IMR-90 (cell line): ENCODE results near the gene DUSP3. TPM values are rescaled to one million over a fixed set of nuclear protein-coding genes. Genes with fewer than 3 reads are reported as not detected.

Experiments
- ATAC-seq: fragments of 200-7000 bp; cut with Tn5 transposase; 2 replicates; pipeline ENCODE4 v1.9.1; 2020; ENCODE audit warnings: low read depth, mild to moderate bottlenecking, moderate library complexity
- BruUV-seq: library from RNA; stranded (reverse); fragments of 400-500 nt; replicated peaks from 2 replicates; lab custom pipeline; 2021; lab: Mats Ljungman, UMichigan
- CTCF ChIA-PET: fragments of 300-600 bp; formaldehyde crosslinking; extraction: SDS; loops from one replicate; lab custom pipeline; 2021; ENCODE audit warnings: antibody characterized with exemption; lab: Yijun Ruan, JAX
- POLR2A ChIA-PET: fragments of 300-600 bp; sonication (Branson Sonifier 250); formaldehyde crosslinking; loops from one replicate; lab custom pipeline; 2022; ENCODE audit warnings: antibody characterized with exemption; ENCODE audit not compliant: unreplicated experiment; lab: Charles Lee
- DNase-seq: peaks from one replicate; pipeline ENCODE4 v3.0.0; 2013
- H2AFZ ChIP-seq: replicated peaks from 2 replicates; pipeline ENCODE3; 2013; ENCODE audit warnings: low read length, mild to moderate bottlenecking; ENCODE audit not compliant: poor library complexity
- H2AK5ac ChIP-seq: 2 replicates; pipeline ENCODE4 v1.6.1; 2013; ENCODE audit warnings: low read depth, low read length, inconsistent platforms
- H2AK9ac ChIP-seq: replicated peaks from 2 replicates; pipeline ENCODE3; 2013; ENCODE audit warnings: mild to moderate bottlenecking, low read depth, low read length, moderate library complexity; ENCODE audit not compliant: poor library complexity
- H2BK120ac ChIP-seq: 2 replicates; pipeline ENCODE4 v1.6.1; 2013; ENCODE audit warnings: low read depth, low read length, inconsistent platforms
- H2BK15ac ChIP-seq: 3 replicates; pipeline ENCODE4 v1.6.1; 2013; ENCODE audit warnings: low read depth, low read length, inconsistent platforms
- H2BK20ac ChIP-seq: 2 replicates; pipeline ENCODE4 v1.6.1; 2013; ENCODE audit warnings: low read depth, mild to moderate bottlenecking, inconsistent platforms, low read length, moderate library complexity
- H2BK5ac ChIP-seq: 2 replicates; pipeline ENCODE4 v1.6.1; 2013; ENCODE audit warnings: mild to moderate bottlenecking, low read depth, low read length, inconsistent platforms; ENCODE audit not compliant: poor library complexity, severe bottlenecking
- H3K14ac ChIP-seq: replicated peaks from 2 replicates; pipeline ENCODE4 v1.6.1; 2013; ENCODE audit warnings: low read depth, low read length, inconsistent platforms
- H3K18ac ChIP-seq: 2 replicates; pipeline ENCODE4 v1.6.1; 2013; ENCODE audit warnings: low read depth, low read length, control low read depth
- H3K23ac ChIP-seq: 2 replicates; pipeline ENCODE4 v1.6.1; 2013; ENCODE audit warnings: low read depth, low read length, inconsistent platforms
- H3K27ac ChIP-seq: 2 replicates; pipeline ENCODE4 v1.5.1; 2013; ENCODE audit warnings: mild to moderate bottlenecking, control low read depth, low read length; ENCODE audit not compliant: insufficient read depth
- H3K27me3 ChIP-seq: 2 replicates; pipeline ENCODE4 v1.6.1; 2013; ENCODE audit warnings: low read length; ENCODE audit not compliant: control insufficient read depth, insufficient read depth
- H3K36me3 ChIP-seq: 2 replicates; pipeline ENCODE4 v1.6.1; 2013; ENCODE audit warnings: low read length, mixed read lengths; ENCODE audit not compliant: control insufficient read depth, insufficient read depth
- H3K4ac ChIP-seq: 2 replicates; pipeline ENCODE4 v1.6.1; 2013; ENCODE audit warnings: low read depth, low read length, inconsistent platforms
- H3K4me1 ChIP-seq: 2 replicates; pipeline ENCODE4 v1.6.1; 2013; ENCODE audit warnings: low read length, mixed read lengths; ENCODE audit not compliant: control insufficient read depth, insufficient read depth
- H3K4me2 ChIP-seq: 2 replicates; pipeline ENCODE4 v1.6.1; 2013; ENCODE audit warnings: low read depth, mild to moderate bottlenecking, control low read depth, low read length, moderate library complexity
- H3K4me3 ChIP-seq: 2 replicates; pipeline ENCODE4 v1.5.1; 2013; ENCODE audit warnings: low read depth, mild to moderate bottlenecking, control low read depth, low read length, moderate library complexity; ENCODE audit not compliant: insufficient read depth
- H3K56ac ChIP-seq: 2 replicates; pipeline ENCODE4 v1.6.1; 2013; ENCODE audit warnings: low read length, inconsistent platforms; ENCODE audit not compliant: insufficient read depth; ENCODE audit errors: extremely low read depth
- H3K79me1 ChIP-seq, 2 experiments: 2 replicates each; pipeline ENCODE4 v1.6.1; 2013; ENCODE audit warnings: low read length in 2 of 2, inconsistent platforms in 1 of 2, low read depth in 1 of 2
- H3K9ac ChIP-seq: 2 replicates; pipeline ENCODE4 v1.6.1; 2013; ENCODE audit warnings: low read depth, low read length, control low read depth
- H3K9me1 ChIP-seq: 2 replicates; pipeline ENCODE4 v1.6.1; 2013; ENCODE audit warnings: low read length, inconsistent platforms; ENCODE audit not compliant: insufficient read depth
- H3K9me3 ChIP-seq: 2 replicates; pipeline ENCODE4 v1.6.1; 2013; ENCODE audit warnings: low read length; ENCODE audit not compliant: control insufficient read depth, insufficient read depth
- H4K20me1 ChIP-seq: 2 replicates; pipeline ENCODE4 v1.6.1; 2013; ENCODE audit warnings: low read length, inconsistent platforms; ENCODE audit not compliant: insufficient read depth
- H4K5ac ChIP-seq: 2 replicates; pipeline ENCODE4 v1.6.1; 2013; ENCODE audit warnings: mild to moderate bottlenecking, low read depth, low read length, control low read depth
- H4K8ac ChIP-seq, 2 experiments: 2 replicates each; pipeline ENCODE4 v1.6.1; 2013; ENCODE audit warnings: low read depth in 2 of 2, low read length in 2 of 2, control low read depth in 1 of 2, inconsistent platforms in 1 of 2
- H4K91ac ChIP-seq: 2 replicates; pipeline ENCODE4 v1.6.1; 2013; ENCODE audit warnings: low read depth, low read length, inconsistent platforms; ENCODE audit not compliant: insufficient read depth
- CHD1 ChIP-seq: IDR thresholded peaks from 2 replicates; pipeline ENCODE4 v1.6.1; 2012; ENCODE audit warnings: low read depth, low read length, improper control_type of control experiment
- RFX5 ChIP-seq: IDR thresholded peaks from 2 replicates; pipeline ENCODE4 v1.8.0; 2012; ENCODE audit warnings: low read depth, mild to moderate bottlenecking, low read length, moderate library complexity
- WGBS, 2 experiments: methylation state at CpG; one replicate each; pipeline versions ENCODE4 v1.1.5 to v1.1.7; 2013; ENCODE audit warnings: missing lambda C conversion rate in 2 of 2; ENCODE audit not compliant: insufficient read length in 1 of 2; ENCODE audit errors: extremely low coverage in 2 of 2; 5-methylcytosine and 5-hydroxymethylcytosine counted together
- dilution Hi-C: fragments of 300-500 bp; cut with HindIII; formaldehyde crosslinking; loops from one replicate; pipeline ENCODE4 v1.14.3; 2018; ENCODE audit warnings: low sequenced_read_pairs; ENCODE audit not compliant: unreplicated experiment
- in situ Hi-C: fragments of 300-500 bp; cut with MboI; formaldehyde crosslinking; loops from 3 replicates; pipeline ENCODE4 v1.14.3; 2019; ENCODE audit warnings: low sequenced_read_pairs, inconsistent platforms, mixed read lengths
- intact Hi-C: fragments of 100-400 bp; cut with micrococcal nuclease; formaldehyde crosslinking; loops from 2 replicates; pipeline ENCODE4 v1.10.0; 2022
- polyA plus RNA-seq, 3 experiments: library from polyadenylated mRNA; depleted of rRNA; stranded (reverse); fragments of >200 nt; gene quantifications; 2 replicates each; pipeline ENCODE4 v1.2.3, GENCODE V29; 2012; ENCODE audit warnings: low replicate concordance in 1 of 3
- total RNA-seq: library from RNA; depleted of rRNA; stranded (reverse); fragments of >200 nt; gene quantifications from 2 replicates; pipeline ENCODE4 v1.2.3, GENCODE V29; 2012
- TF ChIP-seq, protein P1 (sequence below): conservative IDR thresholded peaks from 2 replicates; pipeline ENCODE4 v1.5.1; 2012; ENCODE audit warnings: mild to moderate bottlenecking, low read depth, low read length, improper control_type of control experiment
- TF ChIP-seq, protein P2 (sequence below): fragments of 150-350 bp; IDR thresholded peaks from 2 replicates; pipeline ENCODE4 v1.6.1; 2017; ENCODE audit warnings: mild to moderate bottlenecking, antibody characterized with exemption, low read length, low read depth

DUSP3 gene
- total and polyA plus RNA-seq, 2 of the 4 experiments (the other 2 are of a cell fraction), result 33.3 to 40.9 TPM

DNA sequence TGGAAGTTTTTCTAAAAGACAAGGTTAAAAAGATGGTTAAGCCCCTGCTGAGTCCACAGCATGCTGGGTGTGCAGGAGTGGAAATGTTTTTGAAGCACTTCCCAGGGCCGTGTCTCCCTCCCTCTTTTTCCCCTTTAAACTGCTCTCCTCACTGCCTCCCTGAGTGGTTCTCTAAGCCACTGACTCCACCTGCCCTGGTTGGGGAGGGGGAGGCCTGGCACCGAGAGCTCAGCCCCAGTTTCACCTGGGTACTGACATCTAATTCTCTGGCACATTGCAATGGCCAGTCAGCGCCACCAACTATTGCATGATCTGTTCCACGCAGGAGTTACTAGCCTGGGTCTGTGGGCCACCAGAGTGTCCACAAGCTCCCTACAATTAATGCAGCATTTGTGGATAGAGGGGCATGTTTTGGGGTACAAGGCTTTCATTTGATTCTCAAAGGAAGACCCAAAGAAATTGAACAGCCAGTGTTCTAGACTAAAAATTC lies 31.5 kb upstream of the DUSP3 start:
- no peak overlapping the region for H2AFZ ChIP-seq
- H2BK15ac ChIP-seq, result no peak overlapping the region
- dilution Hi-C loops, result no loop called here
- in situ Hi-C loops, result no loop called here
- H3K56ac ChIP-seq, result no peak overlapping the region
- no peak overlapping the region for H2BK120ac ChIP-seq
- H3K4ac ChIP-seq, result no peak overlapping the region
- no peak overlapping the region for H4K8ac ChIP-seq
- POLR2A ChIA-PET, result no interaction called here
- no peak overlapping the region for H3K23ac ChIP-seq
- no peak overlapping the region for H3K27ac ChIP-seq
- H3K36me3 ChIP-seq, result peaks cover 23% of the 10 kb centered on the region
- no TSS peak for BruUV-seq
- H3K18ac ChIP-seq, result no peak overlapping the region
- no peaks in the 10 kb centered on the region for H3K9me3 ChIP-seq
- no peak overlapping the region for H3K9ac ChIP-seq
- peaks cover 6% of the 10 kb centered on the region for H3K4me1 ChIP-seq
- WGBS, 2 experiments, result 83% methylated on average over 1 of the region's 4 CpGs; no CpG with 5 or more reads in 1 of the 2 experiments
- intact Hi-C loops, result no loop called here
- H2AK5ac ChIP-seq, result no peak overlapping the region
- no peak overlapping the region for H2BK5ac ChIP-seq
- DNase-seq (no peak), ATAC-seq (no peak)
- no peak overlapping the region for H4K5ac ChIP-seq
- no peak overlapping the region for H3K4me3 ChIP-seq
- no peak overlapping the region for H3K14ac ChIP-seq
- H3K27me3 ChIP-seq, result no peaks in the 10 kb centered on the region
- H2BK20ac ChIP-seq, result no peak overlapping the region
- no peak overlapping the region for H3K4me2 ChIP-seq
- H4K20me1 ChIP-seq, result no peaks in the 10 kb centered on the region
- H4K91ac ChIP-seq, result no peak overlapping the region
- no peak overlapping the region for H2AK9ac ChIP-seq
- CTCF ChIA-PET, result no interaction called here
- peaks cover 8% of the 10 kb centered on the region; the same call in 1 of the 2 replicates for H3K9me1 ChIP-seq
- H3K79me1 ChIP-seq, result peaks cover 3 to 8% of the 10 kb centered on the region in 2 experiments; a peak in 2 of 4 replicates
- TF ChIP-seq, protein P1, sequence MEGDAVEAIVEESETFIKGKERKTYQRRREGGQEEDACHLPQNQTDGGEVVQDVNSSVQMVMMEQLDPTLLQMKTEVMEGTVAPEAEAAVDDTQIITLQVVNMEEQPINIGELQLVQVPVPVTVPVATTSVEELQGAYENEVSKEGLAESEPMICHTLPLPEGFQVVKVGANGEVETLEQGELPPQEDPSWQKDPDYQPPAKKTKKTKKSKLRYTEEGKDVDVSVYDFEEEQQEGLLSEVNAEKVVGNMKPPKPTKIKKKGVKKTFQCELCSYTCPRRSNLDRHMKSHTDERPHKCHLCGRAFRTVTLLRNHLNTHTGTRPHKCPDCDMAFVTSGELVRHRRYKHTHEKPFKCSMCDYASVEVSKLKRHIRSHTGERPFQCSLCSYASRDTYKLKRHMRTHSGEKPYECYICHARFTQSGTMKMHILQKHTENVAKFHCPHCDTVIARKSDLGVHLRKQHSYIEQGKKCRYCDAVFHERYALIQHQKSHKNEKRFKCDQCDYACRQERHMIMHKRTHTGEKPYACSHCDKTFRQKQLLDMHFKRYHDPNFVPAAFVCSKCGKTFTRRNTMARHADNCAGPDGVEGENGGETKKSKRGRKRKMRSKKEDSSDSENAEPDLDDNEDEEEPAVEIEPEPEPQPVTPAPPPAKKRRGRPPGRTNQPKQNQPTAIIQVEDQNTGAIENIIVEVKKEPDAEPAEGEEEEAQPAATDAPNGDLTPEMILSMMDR, result no peak
- no peak for TF ChIP-seq RFX5
- TF ChIP-seq, protein P2, sequence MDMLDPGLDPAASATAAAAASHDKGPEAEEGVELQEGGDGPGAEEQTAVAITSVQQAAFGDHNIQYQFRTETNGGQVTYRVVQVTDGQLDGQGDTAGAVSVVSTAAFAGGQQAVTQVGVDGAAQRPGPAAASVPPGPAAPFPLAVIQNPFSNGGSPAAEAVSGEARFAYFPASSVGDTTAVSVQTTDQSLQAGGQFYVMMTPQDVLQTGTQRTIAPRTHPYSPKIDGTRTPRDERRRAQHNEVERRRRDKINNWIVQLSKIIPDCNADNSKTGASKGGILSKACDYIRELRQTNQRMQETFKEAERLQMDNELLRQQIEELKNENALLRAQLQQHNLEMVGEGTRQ, result no peak
- TF ChIP-seq CHD1, result no peak
